H1 (cell line): ENCODE results near the gene SEMA3A. TPM values are rescaled to one million over a fixed set of nuclear protein-coding genes. Genes with fewer than 3 reads are reported as not detected.

Source experiments
- CTCF ChIA-PET: fragments of 300-600 bp; sonication (Branson Sonifier 250); formaldehyde crosslinking; loops from one replicate; lab custom pipeline; 2021; ENCODE audit not compliant: partially characterized antibody; lab: Charles Lee
- POLR2A ChIA-PET: fragments of 300-600 bp; sonication (Branson Sonifier 250); formaldehyde crosslinking; loops from one replicate; lab custom pipeline; 2021; ENCODE audit warnings: inconsistent platforms; ENCODE audit not compliant: partially characterized antibody; lab: Charles Lee
- DNase-seq, 2 experiments: peaks; one replicate each; pipeline versions ENCODE4 v3.0.0 to v3.0.0-alpha.2; 2010 to 2022; ENCODE audit warnings: low spot score in 2 of 2, low read depth in 1 of 2, mixed read lengths in 1 of 2
- FAIRE-seq: peaks from 2 replicates; lab custom pipeline; 2011; peaks lifted over from hg19 to GRCh38; lab: Jason Lieb, UNC
- H2AFZ ChIP-seq: 2 replicates; pipeline ENCODE4 v1.8.1; 2012; ENCODE audit warnings: low read length, inconsistent platforms
- H2AK5ac ChIP-seq: 2 replicates; pipeline ENCODE4 v1.6.1; 2013; ENCODE audit warnings: low read depth, low read length
- H2BK120ac ChIP-seq: replicated peaks from 2 replicates; pipeline ENCODE3; 2013; ENCODE audit warnings: low read depth, low read length, inconsistent platforms
- H2BK12ac ChIP-seq: 2 replicates; pipeline ENCODE4 v1.6.1; 2013; ENCODE audit warnings: low read depth, low read length
- H2BK15ac ChIP-seq: 2 replicates; pipeline ENCODE4 v1.6.1; 2013; ENCODE audit warnings: low read length
- H2BK20ac ChIP-seq: 2 replicates; pipeline ENCODE4 v1.6.1; 2013; ENCODE audit warnings: low read length
- H2BK5ac ChIP-seq: 2 replicates; pipeline ENCODE4 v1.6.1; 2013; ENCODE audit warnings: low read depth, low read length
- H3K14ac ChIP-seq: 2 replicates; pipeline ENCODE4 v1.6.1; 2013; ENCODE audit warnings: inconsistent platforms; ENCODE audit not compliant: insufficient read length
- H3K18ac ChIP-seq: 2 replicates; pipeline ENCODE4 v1.6.1; 2013; ENCODE audit warnings: low read length; ENCODE audit errors: extremely low read depth
- H3K23ac ChIP-seq: 2 replicates; pipeline ENCODE4 v1.6.1; 2013; ENCODE audit warnings: inconsistent platforms; ENCODE audit not compliant: insufficient read length
- H3K23me2 ChIP-seq: 2 replicates; pipeline ENCODE4 v1.6.1; 2013; ENCODE audit warnings: low read depth, low read length
- H3K27ac ChIP-seq: 2 replicates; pipeline ENCODE4 v1.6.1; 2011; ENCODE audit warnings: low read depth, low read length, inconsistent platforms
- H3K27me3 ChIP-seq, 4 experiments: replicated peaks in 1 of 4; 1 replicate in 1 of 4; 2 replicates in 3 of 4; pipeline versions ENCODE4 v1.6.1 to v1.8.1; 2011 to 2013; ENCODE audit warnings: low read length in 3 of 4, mild to moderate bottlenecking in 3 of 4, inconsistent platforms in 2 of 4, mixed read lengths in 2 of 4, moderate library complexity in 1 of 4; ENCODE audit not compliant: control insufficient read depth in 3 of 4, insufficient read depth in 3 of 4; ENCODE audit errors: extremely low read depth in 1 of 4
- H3K36me3 ChIP-seq, 4 experiments: 2 replicates each; pipeline versions ENCODE4 v1.6.1 to v1.8.1; 2011 to 2013; ENCODE audit warnings: mild to moderate bottlenecking in 4 of 4, low read length in 3 of 4, moderate library complexity in 2 of 4, control low read depth in 1 of 4, inconsistent platforms in 1 of 4; ENCODE audit not compliant: insufficient read depth in 4 of 4, control insufficient read depth in 2 of 4
- H3K4ac ChIP-seq: replicated peaks from 2 replicates; pipeline ENCODE3; 2013; ENCODE audit warnings: low read length, low read depth, mixed read lengths, inconsistent platforms; ENCODE audit not compliant: insufficient read length
- H3K4me1 ChIP-seq, 4 experiments: replicated peaks in 1 of 4; 1 replicate in 1 of 4; 2 replicates in 3 of 4; pipeline versions ENCODE4 v1.6.1 to v1.8.1; 2011 to 2013; ENCODE audit warnings: low read length in 3 of 4, inconsistent platforms in 2 of 4, mixed read lengths in 1 of 4; ENCODE audit not compliant: insufficient read depth in 4 of 4, control insufficient read depth in 3 of 4
- H3K4me2 ChIP-seq, 2 experiments: 2 replicates each; pipeline versions ENCODE4 v1.6.1 to v1.8.1; 2011 to 2013; ENCODE audit warnings: low read depth in 2 of 2, low read length in 2 of 2, control low read depth in 1 of 2, inconsistent platforms in 1 of 2, mild to moderate bottlenecking in 1 of 2; ENCODE audit not compliant: insufficient read depth in 1 of 2
- H3K4me3 ChIP-seq, 4 experiments: fragments of 200-600, 300-600 bp in 1 of 4; sonication (generic), shearing (Covaris generic), sonication (Bioruptor Twin) in 1 of 4; 2 replicates each; pipeline versions ENCODE4 v1.5.1 to v1.8.1; 2011 to 2016; ENCODE audit warnings: low read length in 4 of 4, low read depth in 3 of 4, control low read depth in 2 of 4, inconsistent platforms in 2 of 4, mild to moderate bottlenecking in 2 of 4, mixed read lengths in 1 of 4, moderate library complexity in 1 of 4; ENCODE audit not compliant: insufficient read depth in 2 of 4; ENCODE audit errors: extremely low read depth in 1 of 4
- H3K56ac ChIP-seq: replicated peaks from 2 replicates; pipeline ENCODE3; 2013; ENCODE audit warnings: low read depth, mild to moderate bottlenecking, mixed read lengths, low read length, inconsistent platforms; ENCODE audit not compliant: insufficient read length
- H3K79me1 ChIP-seq: 2 replicates; pipeline ENCODE4 v1.6.1; 2013; ENCODE audit warnings: low read depth, low read length, control low read depth
- H3K79me2 ChIP-seq, 2 experiments: 2 replicates each; pipeline versions ENCODE4 v1.6.1 to v1.8.1; 2012 to 2013; ENCODE audit warnings: low read length in 2 of 2, mild to moderate bottlenecking in 2 of 2, inconsistent platforms in 1 of 2; ENCODE audit not compliant: insufficient read depth in 2 of 2, control insufficient read depth in 1 of 2
- H3K9ac ChIP-seq, 4 experiments: replicated peaks in 1 of 4; 1 replicate in 1 of 4; 2 replicates in 3 of 4; pipeline versions ENCODE4 v1.6.1 to v1.8.1; 2011 to 2013; ENCODE audit warnings: low read depth in 3 of 4, low read length in 3 of 4, control low read depth in 2 of 4, mild to moderate bottlenecking in 2 of 4, moderate library complexity in 2 of 4, inconsistent platforms in 1 of 4; ENCODE audit errors: extremely low read depth in 1 of 4
- H3K9me3 ChIP-seq, 2 experiments: 2 replicates each; pipeline versions ENCODE4 v1.6.1 to v1.8.1; 2012 to 2013; ENCODE audit warnings: mild to moderate bottlenecking in 2 of 2, moderate library complexity in 2 of 2, control low read depth in 1 of 2, inconsistent platforms in 1 of 2, low read depth in 1 of 2, low read length in 1 of 2, mixed read lengths in 1 of 2; ENCODE audit not compliant: insufficient read depth in 2 of 2
- H4K20me1 ChIP-seq, 2 experiments: replicated peaks in 1 of 2; 2 replicates each; pipeline versions ENCODE3 to v1.8.1; 2011 to 2013; ENCODE audit warnings: inconsistent platforms in 2 of 2, low read length in 2 of 2, mild to moderate bottlenecking in 1 of 2; ENCODE audit not compliant: insufficient read depth in 2 of 2, control insufficient read depth in 1 of 2
- H4K5ac ChIP-seq: 2 replicates; pipeline ENCODE4 v1.6.1; 2013; ENCODE audit warnings: low read length, low read depth, mixed read lengths, inconsistent platforms; ENCODE audit not compliant: insufficient read length
- H4K8ac ChIP-seq: 2 replicates; pipeline ENCODE4 v1.8.0; 2013; ENCODE audit warnings: mild to moderate bottlenecking, moderate library complexity, low read length, inconsistent platforms; ENCODE audit not compliant: insufficient read depth; ENCODE audit errors: extremely low read depth
- H4K91ac ChIP-seq: replicated peaks from 2 replicates; pipeline ENCODE3; 2013; ENCODE audit warnings: low read length, mixed read lengths, inconsistent platforms; ENCODE audit not compliant: insufficient read length
- BACH1 ChIP-seq: IDR thresholded peaks from 2 replicates; pipeline ENCODE4 v1.6.1; 2012; ENCODE audit warnings: low read length, improper control_type of control experiment
- BRCA1 ChIP-seq: IDR thresholded peaks from 2 replicates; pipeline ENCODE4 v1.6.1; 2012; ENCODE audit warnings: low read depth, low read length, improper control_type of control experiment
- CBX8 ChIP-seq: fragments of 300-800, 300-1000 bp; sonication (generic); IDR thresholded peaks from 2 replicates; pipeline ENCODE4 v1.7.1; 2016; ENCODE audit warnings: low read depth, low read length, borderline replicate concordance
- CTBP2 ChIP-seq: IDR thresholded peaks from 2 replicates; pipeline ENCODE4 v1.7.0; 2011; ENCODE audit warnings: borderline replicate concordance, mild to moderate bottlenecking, moderate library complexity, mixed read lengths, low read length; ENCODE audit not compliant: insufficient read depth, insufficient read length
- FOSL1 ChIP-seq: IDR thresholded peaks from 2 replicates; pipeline ENCODE4 v1.6.1; 2011; ENCODE audit warnings: mild to moderate bottlenecking, low read depth, low read length, moderate library complexity; ENCODE audit not compliant: insufficient read depth
- HDAC6 ChIP-seq: IDR thresholded peaks from one replicate; pipeline ENCODE4 v1.7.1; 2012; ENCODE audit warnings: low read depth, mild to moderate bottlenecking, inconsistent platforms, low read length, moderate library complexity
- MAX ChIP-seq: IDR thresholded peaks from 2 replicates; pipeline ENCODE4 v1.6.1; 2012; ENCODE audit warnings: inconsistent platforms
- NANOG ChIP-seq: IDR thresholded peaks from 2 replicates; pipeline ENCODE4 v1.6.1; 2011; ENCODE audit warnings: low read length, low read depth, mild to moderate bottlenecking, inconsistent platforms; ENCODE audit not compliant: insufficient read depth, poor library complexity, severe bottlenecking
- POLR2A ChIP-seq, 2 experiments: IDR thresholded peaks; 1 replicate in 1 of 2; 2 replicates in 1 of 2; pipeline ENCODE4 v1.6.1; 2011; ENCODE audit warnings: low read depth in 2 of 2, low read length in 2 of 2, mild to moderate bottlenecking in 2 of 2; ENCODE audit errors: control extremely low read depth in 1 of 2
- POLR2AphosphoS5 ChIP-seq: IDR thresholded peaks from 2 replicates; pipeline ENCODE4 v1.6.1; 2011; ENCODE audit warnings: low read depth, low read length
- RFX5 ChIP-seq: IDR thresholded peaks from 2 replicates; pipeline ENCODE4 v1.6.1; 2011; ENCODE audit warnings: low read depth, low read length, improper control_type of control experiment, borderline replicate concordance
- USF2 ChIP-seq: IDR thresholded peaks from 2 replicates; pipeline ENCODE4 v1.6.1; 2011; ENCODE audit warnings: low read length, improper control_type of control experiment
- YY1 ChIP-seq: IDR thresholded peaks from 2 replicates; pipeline ENCODE4 v1.6.1; 2011; ENCODE audit warnings: low read depth, mild to moderate bottlenecking, low read length
- WGBS, 2 experiments: shearing (Covaris generic) in 1 of 2; methylation state at CpG; one replicate each; pipeline versions ENCODE4 v1.1.6 to v1.1.7; 2013 to 2015; ENCODE audit warnings: low lambda C conversion rate in 2 of 2, mixed read lengths in 2 of 2, inconsistent platforms in 1 of 2, low coverage in 1 of 2, missing lambda C conversion rate in 1 of 2; ENCODE audit not compliant: insufficient replicate concordance in 2 of 2, insufficient coverage in 1 of 2, insufficient read length in 1 of 2; ENCODE audit errors: extremely low coverage in 1 of 2, missing lambda C conversion rate in 1 of 2; 5-methylcytosine and 5-hydroxymethylcytosine counted together
- polyA plus RNA-seq, 7 experiments: library from polyadenylated mRNA; depleted of rRNA in 3 of 7; stranded (reverse) in 5 of 7; unstranded in 2 of 7; fragments of >200 nt in 5 of 7; fragments of 200-250 nt in 2 of 7; gene quantifications; 1 replicate in 5 of 7; 2 replicates in 1 of 7; 4 replicates in 1 of 7; pipeline versions ENCODE4 v1.2.1 to v1.2.3, GENCODE V29; 2011 to 2013; ENCODE audit warnings: missing spikeins in 2 of 7, mixed read lengths in 2 of 7
- total RNA-seq: library from RNA; stranded (reverse); fragmentation: NEBNext Ultra II Directional; extraction: Animal tissue kit (Norgen Biotek cat#: 25700); gene quantifications from 2 replicates; pipeline ENCODE4 v1.2.1, GENCODE V29; 2021

Gene SEMA3A
- total and polyA plus RNA-seq, 2 of the 8 experiments (the other 6 are each of a cell fraction or from before 2014, with no cell fraction given) = 8.1 to 45.9 TPM

- no peak overlapping the region for H3K18ac ChIP-seq
- no peak overlapping the region for H3K4me3 ChIP-seq
- no peak overlapping the region for H3K4ac ChIP-seq
- FAIRE-seq (peak; percentile 13), DNase-seq (no peak)
- H4K20me1 ChIP-seq = no peaks in the 10 kb centered on the region
- no peak overlapping the region for H2BK15ac ChIP-seq
- H2AFZ ChIP-seq = no peak overlapping the region
- H3K23ac ChIP-seq = no peak overlapping the region
- no peak overlapping the region for H2BK120ac ChIP-seq
- H2BK12ac ChIP-seq = no peak overlapping the region
- H4K8ac ChIP-seq = no peak overlapping the region
- H3K79me2 ChIP-seq = peaks cover 0 to 2% of the 10 kb centered on the region in 2 experiments; a peak in 1 of 4 replicates
- no peak overlapping the region for H2BK20ac ChIP-seq
- H3K4me1 ChIP-seq = peaks cover 0 to 9% (median 0%) of the 10 kb centered on the region in 4 experiments; a peak in 2 of 7 replicates
- no peak overlapping the region for H3K56ac ChIP-seq
- CTCF ChIA-PET = no interaction called here
- H3K79me1 ChIP-seq = no peaks in the 10 kb centered on the region
- no peak overlapping the region for H4K91ac ChIP-seq
- H3K14ac ChIP-seq = no peak overlapping the region
- WGBS, 2 experiments = 88% methylated on average over 4 of the region's 4 CpGs; no CpG with 5 or more reads in 1 of the 2 experiments
- H3K27ac ChIP-seq = no peak overlapping the region
- no peaks in the 10 kb centered on the region; a peak in 1 of 4 replicates for H3K9me3 ChIP-seq
- no peak overlapping the region for H4K5ac ChIP-seq
- no peak overlapping the region for H2BK5ac ChIP-seq
- no peaks in the 10 kb centered on the region for H3K36me3 ChIP-seq
- no peak overlapping the region for H3K4me2 ChIP-seq
- no peaks in the 10 kb centered on the region for H3K27me3 ChIP-seq
- H3K23me2 ChIP-seq = no peaks in the 10 kb centered on the region
- H3K9ac ChIP-seq = no peak overlapping the region
- POLR2A ChIA-PET = no interaction called here
- no peak overlapping the region for H2AK5ac ChIP-seq
- TF ChIP-seq HDAC6 = no peak
- no peak for TF ChIP-seq USF2
- no peak for TF ChIP-seq POLR2AphosphoS5
- no peak for TF ChIP-seq RFX5
- TF ChIP-seq CTBP2 = no peak
- TF ChIP-seq BACH1 = no peak
- TF ChIP-seq POLR2A (IDR thresholded peaks at IDR 0.05; ENCODE audit: control extremely low read depth in 1 of 2, low read depth in 2 of 2, low read length in 2 of 2) = no peak
- no peak for TF ChIP-seq CBX8
- no peak for TF ChIP-seq FOSL1
- no peak for TF ChIP-seq BRCA1
- TF ChIP-seq YY1 = no peak
- no peak for TF ChIP-seq MAX
- TF ChIP-seq NANOG = no peak
Observed at GRCh38 chr7:84060760-84061261, 133.8 kb downstream of the SEMA3A start.
